Erythroblast (primary cell): Measurements from ENCODE around the gene ZFP92.

Experiments
- DNase-seq, 2 experiments: peaks; one replicate each; lab custom pipeline; 2025; lab: John Stamatoyannopoulos, UW
- GATA1 ChIP-seq: IDR thresholded peaks from 2 replicates; pipeline ENCODE4 v1.6.1; 2011; ENCODE audit warnings: low read depth, mild to moderate bottlenecking, control low read depth, low read length, moderate library complexity
- POLR2A ChIP-seq: IDR thresholded peaks from 2 replicates; pipeline ENCODE4 v1.6.1; 2011; ENCODE audit warnings: mild to moderate bottlenecking, low read length

The ZFP92 gene

GRCh38 chrX:153408221-153408721, 3.0 kb upstream of the ZFP92 start:
- TF ChIP-seq POLR2A (no peak), GATA1 (no peak)
- DNase-seq = no peak

DNA sequence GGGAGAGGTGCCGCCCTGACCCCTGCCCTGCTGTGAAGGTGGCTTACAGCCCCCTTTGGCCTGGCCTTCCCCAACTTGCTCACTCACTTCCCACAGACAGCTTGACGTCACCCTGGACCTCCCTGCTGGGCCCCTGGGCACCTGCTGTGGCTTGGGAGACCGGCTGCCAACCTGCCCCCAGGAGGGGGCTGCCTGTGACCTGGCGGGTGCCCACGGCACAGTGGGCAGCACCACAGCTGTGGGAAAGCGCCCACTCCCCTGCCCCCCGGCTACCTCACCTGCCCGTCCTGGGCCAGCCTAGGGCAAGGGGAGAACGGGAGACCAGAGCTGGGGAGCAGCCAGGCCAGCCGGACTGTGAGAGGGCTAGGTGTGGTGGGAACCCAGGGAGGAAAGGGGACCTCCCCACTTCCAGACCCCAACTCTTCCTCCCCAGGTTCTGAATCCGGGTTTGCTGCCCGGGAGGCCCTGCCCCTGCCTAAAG, 2.4 kb upstream of the ZFP92 start:
- no peak for DNase-seq
- TF ChIP-seq GATA1 = no peak
- no peak for TF ChIP-seq POLR2A

DNA sequence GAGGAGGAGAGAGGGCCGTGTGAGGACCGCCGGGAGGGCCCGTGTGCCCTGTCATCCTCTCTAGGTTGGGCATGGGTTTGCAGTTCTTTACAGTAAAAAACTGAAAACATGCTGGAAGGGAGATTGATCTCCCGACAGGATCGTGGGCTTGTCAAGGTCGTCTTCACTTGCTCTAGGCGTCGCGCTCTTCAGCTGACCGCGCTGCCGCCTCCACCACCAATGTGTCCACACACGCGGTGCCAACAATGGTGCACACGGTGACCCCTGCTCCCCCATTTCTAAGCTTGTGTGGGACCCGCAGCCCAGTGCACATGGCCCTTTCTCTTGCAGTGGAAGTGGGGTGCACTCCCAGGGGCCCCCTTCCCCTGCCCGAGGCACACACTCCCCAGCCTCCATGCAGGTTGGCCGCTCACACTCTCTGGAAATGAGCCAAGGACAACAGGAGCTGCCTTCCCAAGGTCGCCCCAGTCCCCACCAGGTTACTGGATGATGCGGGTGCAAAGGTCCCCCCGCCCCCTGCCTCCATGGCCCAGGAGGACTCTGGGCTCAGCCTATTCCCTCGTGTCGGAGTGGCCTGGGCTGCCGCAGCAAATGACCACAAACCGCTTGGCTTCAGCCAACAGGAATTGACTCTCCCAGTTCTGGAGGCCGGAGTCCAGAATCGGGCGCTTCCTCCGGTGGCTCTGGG, 1.7 kb upstream of the ZFP92 start:
- no peak for DNase-seq
- TF ChIP-seq GATA1 (no peak), POLR2A (no peak)

DNA sequence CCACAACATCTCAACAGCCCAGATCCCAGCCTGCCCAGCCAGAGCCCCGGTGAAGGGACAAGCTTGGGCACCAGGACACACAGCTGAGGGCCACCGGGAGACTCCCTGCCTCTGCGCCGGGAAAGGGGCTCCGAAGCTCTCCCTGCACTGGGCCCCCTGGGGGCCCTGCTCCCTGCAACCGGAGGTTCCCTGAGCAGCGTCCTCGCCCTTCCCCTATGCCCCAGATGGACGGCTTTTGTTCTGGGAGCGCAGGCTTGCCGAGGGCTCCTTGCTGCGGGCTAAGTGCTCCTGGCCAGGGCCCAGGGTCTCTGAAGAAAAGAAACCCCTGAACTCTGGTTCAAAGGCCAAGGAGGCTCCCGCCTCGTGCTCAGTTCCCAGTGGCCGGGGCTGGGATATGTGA, 899 bp upstream of the ZFP92 start:
- no peak for DNase-seq
- no peak for TF ChIP-seq GATA1
- TF ChIP-seq POLR2A = no peak

- TF ChIP-seq GATA1 (no peak), POLR2A (no peak)
- no peak for DNase-seq
Measured at GRCh38 chrX:153410888-153411254, 401 bp upstream of the ZFP92 start.

DNA sequence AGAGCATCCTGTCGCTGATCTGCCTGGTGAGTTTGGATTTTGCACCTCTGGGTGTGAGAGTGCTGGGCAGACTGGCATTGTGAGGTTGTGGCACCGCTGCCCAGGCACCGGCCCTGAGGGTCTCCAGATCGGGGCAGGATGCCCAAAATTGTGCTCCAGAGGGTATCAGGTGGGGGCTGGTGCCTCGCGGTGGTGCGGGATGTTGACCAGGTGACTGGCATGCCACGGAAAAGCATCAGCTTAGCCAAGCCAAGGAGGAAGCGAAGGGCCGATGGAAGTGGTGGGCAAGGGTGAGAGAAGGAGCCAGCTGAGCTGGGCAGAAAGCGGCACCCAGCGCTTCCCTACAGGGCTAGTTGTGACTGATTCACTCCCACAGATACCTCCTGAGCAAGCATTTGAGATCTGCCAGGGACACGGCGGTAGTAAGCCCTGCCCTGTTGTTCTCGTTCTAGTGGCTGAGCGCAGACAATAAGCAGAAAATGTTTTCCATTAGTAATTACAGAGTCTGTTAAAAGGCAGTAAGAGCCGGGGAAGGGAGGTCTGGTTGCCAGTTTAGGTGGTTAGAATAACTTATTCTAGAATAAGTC, 809 bp downstream of the ZFP92 start:
- DNase-seq = no peak
- TF ChIP-seq GATA1 = no peak
- no peak for TF ChIP-seq POLR2A

- TF ChIP-seq GATA1 = no peak
- TF ChIP-seq POLR2A = no peak
- DNase-seq = no peak
Measured at GRCh38 chrX:153412746-153413720, 1.8 kb downstream of the ZFP92 start.

DNA sequence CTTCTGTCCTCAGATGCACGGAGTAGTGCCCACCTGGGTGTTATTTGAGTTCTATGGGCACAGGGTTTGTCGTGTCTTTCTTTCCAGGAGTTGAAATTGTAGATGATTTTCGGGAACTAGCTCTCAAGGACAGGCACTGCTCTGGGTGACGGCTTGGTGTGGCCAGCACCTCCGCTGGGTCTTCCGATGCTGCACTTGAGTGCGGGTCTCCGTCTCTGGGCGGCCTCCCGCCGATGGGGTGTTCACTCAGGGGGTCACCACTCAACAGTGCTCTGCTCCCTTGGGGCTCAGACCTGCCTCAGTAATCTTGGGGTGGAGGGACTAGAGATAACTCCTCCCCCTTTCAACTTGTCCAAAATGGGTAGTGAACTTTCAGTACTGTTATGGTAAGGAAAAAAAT, 2.5 kb downstream of the ZFP92 start:
- TF ChIP-seq GATA1 (no peak), POLR2A (no peak)
- DNase-seq = no peak

- no peak for DNase-seq
- TF ChIP-seq GATA1 (no peak), POLR2A (no peak)
Measured at GRCh38 chrX:153414856-153415510, 3.7 kb downstream of the ZFP92 start.

DNA sequence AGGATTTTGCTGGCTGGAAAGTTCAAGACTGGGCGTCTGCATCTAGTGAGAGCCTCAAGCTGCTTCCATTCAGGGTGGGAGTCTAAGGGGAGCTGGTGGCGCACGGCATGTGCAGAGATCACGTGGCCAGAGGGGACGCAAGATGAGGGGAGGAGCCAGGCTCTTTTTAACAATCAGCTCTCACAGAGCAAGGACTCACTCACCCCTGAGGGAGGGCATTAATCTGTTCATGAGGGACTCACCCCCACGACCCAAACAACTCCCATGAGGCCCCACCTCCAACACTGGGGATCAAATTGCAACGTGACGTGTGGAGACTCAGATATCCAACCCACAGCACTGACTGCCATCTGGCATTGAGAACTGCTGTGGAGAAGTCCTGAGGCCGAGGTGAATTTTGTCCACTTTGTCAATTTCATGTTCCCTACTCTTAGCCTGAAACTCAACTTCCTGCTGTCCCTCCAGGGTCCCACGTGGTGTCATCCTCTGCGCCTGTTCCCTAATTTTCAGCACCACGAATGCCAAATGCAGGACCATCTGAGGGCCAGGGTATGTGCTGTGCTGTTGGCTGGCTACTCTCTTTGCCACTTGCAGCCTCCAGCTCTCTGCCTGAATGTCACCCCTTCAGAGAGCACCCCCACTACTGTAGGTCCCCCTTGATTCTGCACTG, 5.6 kb downstream of the ZFP92 start:
- DNase-seq = no peak
- TF ChIP-seq GATA1 (no peak), POLR2A (no peak)

DNA sequence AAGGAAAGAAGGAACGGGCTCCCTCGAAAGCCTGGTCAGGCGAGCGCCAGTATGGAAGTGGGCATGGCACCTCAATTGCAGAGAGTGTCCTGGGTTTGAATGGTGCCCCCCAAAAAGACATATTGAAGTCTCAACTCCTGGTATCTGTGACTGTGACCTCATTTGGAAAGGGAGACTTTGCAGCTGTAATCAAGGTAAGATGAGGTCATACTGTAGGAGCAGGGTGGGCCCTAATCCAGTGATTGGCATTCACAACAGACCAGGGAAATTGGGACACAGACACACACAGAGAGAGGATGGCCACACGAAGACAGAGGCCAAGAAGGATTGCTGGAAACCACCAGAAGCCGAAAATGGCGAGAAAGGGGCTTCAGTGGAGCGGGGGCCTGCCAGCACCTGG, 6.4 kb downstream of the ZFP92 start:
- TF ChIP-seq POLR2A (no peak), GATA1 (no peak)
- no peak for DNase-seq

GRCh38 chrX:153420851-153421599, 9.8 kb downstream of the ZFP92 start:
- DNase-seq = no peak
- no peak for TF ChIP-seq GATA1
